Panc1 (cell line): ENCODE results near the gene FNBP1L. TPM values are rescaled to one million over a fixed set of nuclear protein-coding genes. Genes with fewer than 3 reads are reported as not detected.

Experiments used
- ATAC-seq: fragments of 200-7000 bp; cut with Tn5 transposase; 2 replicates; pipeline ENCODE4 v1.9.1; 2020; ENCODE audit warnings: mild to moderate bottlenecking, moderate library complexity
- BruUV-seq: library from RNA; stranded (reverse); fragments of 400-500 nt; replicated peaks from 2 replicates; lab custom pipeline; 2021; lab: Mats Ljungman, UMichigan
- CTCF ChIA-PET: fragments of 300-600 bp; sonication (Branson Sonifier 250); formaldehyde crosslinking; loops from one replicate; lab custom pipeline; 2022; ENCODE audit warnings: antibody characterized with exemption; lab: Charles Lee
- POLR2A ChIA-PET: fragments of 300-600 bp; sonication (Branson Sonifier 250); formaldehyde crosslinking; loops from one replicate; lab custom pipeline; 2022; ENCODE audit warnings: antibody characterized with exemption; lab: Charles Lee
- DNase-seq: peaks from one replicate; pipeline ENCODE4 v3.0.0-alpha.2; 2010; ENCODE audit warnings: low read depth, low spot score
- H3K27ac ChIP-seq: 2 replicates; pipeline ENCODE4 v1.5.1; 2011; ENCODE audit warnings: mild to moderate bottlenecking, low read length, inconsistent platforms
- H3K27me3 ChIP-seq: fragments of 200-500 bp; sonication (Bioruptor generic); 2 replicates; pipeline ENCODE4 v1.6.0; 2014; ENCODE audit warnings: low read length, inconsistent platforms; ENCODE audit not compliant: control insufficient read depth, insufficient read depth
- H3K36me3 ChIP-seq: fragments of 200-500 bp; sonication (Bioruptor generic); 2 replicates; pipeline ENCODE4 v1.5.1; 2014; ENCODE audit warnings: inconsistent platforms, mild to moderate bottlenecking, low read length, moderate library complexity; ENCODE audit not compliant: control insufficient read depth, insufficient read depth
- H3K4me1 ChIP-seq: 2 replicates; pipeline ENCODE4 v1.5.1; 2011; ENCODE audit warnings: inconsistent platforms, mild to moderate bottlenecking, low read length, moderate library complexity; ENCODE audit not compliant: control insufficient read depth, insufficient read depth
- H3K4me3 ChIP-seq, 2 experiments: 2 replicates each; pipeline ENCODE4 v1.5.1; 2011 to 2012; ENCODE audit warnings: low read depth in 2 of 2, low read length in 2 of 2, mild to moderate bottlenecking in 2 of 2, inconsistent platforms in 1 of 2, moderate library complexity in 1 of 2
- H3K9me3 ChIP-seq: fragments of 200-500 bp; sonication (Bioruptor generic); 2 replicates; pipeline ENCODE4 v1.5.1; 2014; ENCODE audit warnings: low read depth, mild to moderate bottlenecking, inconsistent platforms, low read length, moderate library complexity; ENCODE audit not compliant: control insufficient read depth, insufficient read depth
- POLR2AphosphoS5 ChIP-seq: IDR thresholded peaks from 2 replicates; pipeline ENCODE4 v1.6.1; 2012; ENCODE audit warnings: mild to moderate bottlenecking, low read depth, low read length, moderate library complexity
- SIN3A ChIP-seq: IDR thresholded peaks from 2 replicates; pipeline ENCODE4 v1.6.1; 2012; ENCODE audit warnings: low read depth, mild to moderate bottlenecking, low read length, moderate library complexity, borderline replicate concordance; ENCODE audit not compliant: insufficient read depth
- TCF7L2 ChIP-seq: IDR thresholded peaks from 2 replicates; pipeline ENCODE4 v1.6.1; 2011; ENCODE audit warnings: mild to moderate bottlenecking, low read depth, low read length, inconsistent platforms
- in situ Hi-C: cut with HindIII; loops from 2 replicates; pipeline ENCODE4 v1.10.0; 2016; ENCODE audit warnings: low sequenced_read_pairs, low pct_unique_long_range_greater_than_20kb
- intact Hi-C: fragments of 100-400 bp; cut with micrococcal nuclease; formaldehyde crosslinking; loops from one replicate; pipeline ENCODE4 v1.10.0; 2022; ENCODE audit not compliant: unreplicated experiment
- total RNA-seq: library from RNA; stranded (reverse); gene quantifications from one replicate; pipeline ENCODE4 v1.2.1, GENCODE V29; 2021; ENCODE audit not compliant: unreplicated experiment
- TF ChIP-seq, protein P1 (sequence below): fragments of 450-650 bp; IDR thresholded peaks from 2 replicates; pipeline ENCODE4 v1.5.1; 2017; ENCODE audit warnings: mild to moderate bottlenecking
- TF ChIP-seq, protein P2 (sequence below), 2 experiments: IDR thresholded peaks; 2 replicates each; pipeline ENCODE4 v1.6.1; 2011 to 2012; ENCODE audit warnings: low read depth in 2 of 2, control low read depth in 1 of 2, low read length in 1 of 2, mild to moderate bottlenecking in 1 of 2, moderate library complexity in 1 of 2; ENCODE audit not compliant: insufficient read depth in 1 of 2

Gene FNBP1L
- total RNA-seq, 1 experiment from 2014 or later, result 25.1 TPM

GRCh38 chr1:93598861-93599439 is 151.0 kb downstream of the FNBP1L start:
- Histone ChIP-seq H3K27ac (no peak overlapping the region), H3K4me3 (no peak overlapping the region), H3K4me1 (peaks cover 3% of the 10 kb centered on the region), H3K27me3 (no peaks in the 10 kb centered on the region), H3K36me3 (no peaks in the 10 kb centered on the region), H3K9me3 (no peaks in the 10 kb centered on the region)
- intact Hi-C loops, result no loop called here
- no peak for DNase-seq
- ChIA-PET CTCF (no interaction called here), POLR2A (no interaction called here)
- BruUV-seq, result no TSS peak
- TF ChIP-seq SIN3A, result no peak
- TF ChIP-seq TCF7L2, result no peak
- TF ChIP-seq POLR2AphosphoS5, result no peak
- TF ChIP-seq, protein P1, sequence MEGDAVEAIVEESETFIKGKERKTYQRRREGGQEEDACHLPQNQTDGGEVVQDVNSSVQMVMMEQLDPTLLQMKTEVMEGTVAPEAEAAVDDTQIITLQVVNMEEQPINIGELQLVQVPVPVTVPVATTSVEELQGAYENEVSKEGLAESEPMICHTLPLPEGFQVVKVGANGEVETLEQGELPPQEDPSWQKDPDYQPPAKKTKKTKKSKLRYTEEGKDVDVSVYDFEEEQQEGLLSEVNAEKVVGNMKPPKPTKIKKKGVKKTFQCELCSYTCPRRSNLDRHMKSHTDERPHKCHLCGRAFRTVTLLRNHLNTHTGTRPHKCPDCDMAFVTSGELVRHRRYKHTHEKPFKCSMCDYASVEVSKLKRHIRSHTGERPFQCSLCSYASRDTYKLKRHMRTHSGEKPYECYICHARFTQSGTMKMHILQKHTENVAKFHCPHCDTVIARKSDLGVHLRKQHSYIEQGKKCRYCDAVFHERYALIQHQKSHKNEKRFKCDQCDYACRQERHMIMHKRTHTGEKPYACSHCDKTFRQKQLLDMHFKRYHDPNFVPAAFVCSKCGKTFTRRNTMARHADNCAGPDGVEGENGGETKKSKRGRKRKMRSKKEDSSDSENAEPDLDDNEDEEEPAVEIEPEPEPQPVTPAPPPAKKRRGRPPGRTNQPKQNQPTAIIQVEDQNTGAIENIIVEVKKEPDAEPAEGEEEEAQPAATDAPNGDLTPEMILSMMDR, result no peak
- TF ChIP-seq, protein P2, sequence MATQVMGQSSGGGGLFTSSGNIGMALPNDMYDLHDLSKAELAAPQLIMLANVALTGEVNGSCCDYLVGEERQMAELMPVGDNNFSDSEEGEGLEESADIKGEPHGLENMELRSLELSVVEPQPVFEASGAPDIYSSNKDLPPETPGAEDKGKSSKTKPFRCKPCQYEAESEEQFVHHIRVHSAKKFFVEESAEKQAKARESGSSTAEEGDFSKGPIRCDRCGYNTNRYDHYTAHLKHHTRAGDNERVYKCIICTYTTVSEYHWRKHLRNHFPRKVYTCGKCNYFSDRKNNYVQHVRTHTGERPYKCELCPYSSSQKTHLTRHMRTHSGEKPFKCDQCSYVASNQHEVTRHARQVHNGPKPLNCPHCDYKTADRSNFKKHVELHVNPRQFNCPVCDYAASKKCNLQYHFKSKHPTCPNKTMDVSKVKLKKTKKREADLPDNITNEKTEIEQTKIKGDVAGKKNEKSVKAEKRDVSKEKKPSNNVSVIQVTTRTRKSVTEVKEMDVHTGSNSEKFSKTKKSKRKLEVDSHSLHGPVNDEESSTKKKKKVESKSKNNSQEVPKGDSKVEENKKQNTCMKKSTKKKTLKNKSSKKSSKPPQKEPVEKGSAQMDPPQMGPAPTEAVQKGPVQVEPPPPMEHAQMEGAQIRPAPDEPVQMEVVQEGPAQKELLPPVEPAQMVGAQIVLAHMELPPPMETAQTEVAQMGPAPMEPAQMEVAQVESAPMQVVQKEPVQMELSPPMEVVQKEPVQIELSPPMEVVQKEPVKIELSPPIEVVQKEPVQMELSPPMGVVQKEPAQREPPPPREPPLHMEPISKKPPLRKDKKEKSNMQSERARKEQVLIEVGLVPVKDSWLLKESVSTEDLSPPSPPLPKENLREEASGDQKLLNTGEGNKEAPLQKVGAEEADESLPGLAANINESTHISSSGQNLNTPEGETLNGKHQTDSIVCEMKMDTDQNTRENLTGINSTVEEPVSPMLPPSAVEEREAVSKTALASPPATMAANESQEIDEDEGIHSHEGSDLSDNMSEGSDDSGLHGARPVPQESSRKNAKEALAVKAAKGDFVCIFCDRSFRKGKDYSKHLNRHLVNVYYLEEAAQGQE (IDR thresholded peaks at IDR 0.05; ENCODE audit: insufficient read depth in 1 of 2, low read depth in 2 of 2, low read length in 1 of 2), result no peak
- no peak for ATAC-seq
- in situ Hi-C loops, result no loop called here

DNA sequence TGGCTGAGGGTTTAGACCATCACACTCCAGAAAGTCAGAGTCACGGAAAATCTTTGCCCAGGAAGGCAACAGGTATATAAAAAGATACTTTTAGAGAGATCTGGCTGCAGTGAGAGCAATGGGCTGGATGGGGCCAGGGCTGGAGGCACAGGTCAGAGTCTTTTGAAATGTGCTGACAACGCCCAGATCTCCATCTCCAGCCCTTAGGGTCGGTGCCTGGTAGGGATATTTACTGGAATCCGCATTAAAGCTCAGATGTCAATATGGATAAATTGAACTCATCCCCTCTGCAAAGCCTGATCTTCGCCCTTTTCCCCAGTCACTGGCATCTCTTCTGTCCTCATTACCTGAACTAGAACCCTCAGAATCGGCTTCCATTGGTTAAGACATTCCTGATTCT is 151.6 kb downstream of the FNBP1L start:
- BruUV-seq, result no TSS peak
- Histone ChIP-seq H3K27me3 (no peaks in the 10 kb centered on the region), H3K36me3 (no peaks in the 10 kb centered on the region), H3K9me3 (no peaks in the 10 kb centered on the region), H3K27ac (no peak overlapping the region), H3K4me1 (peaks cover 5% of the 10 kb centered on the region), H3K4me3 (no peak overlapping the region)
- DNase-seq (no peak), ATAC-seq (no peak)
- intact Hi-C loops (no loop called here), in situ Hi-C loops (no loop called here)
- CTCF ChIA-PET, result no interaction called here
- POLR2A ChIA-PET, result no interaction called here
- TF ChIP-seq, protein P2 (IDR thresholded peaks at IDR 0.05; ENCODE audit: insufficient read depth in 1 of 2, low read depth in 2 of 2, low read length in 1 of 2), result no peak
- TF ChIP-seq SIN3A (no peak), TCF7L2 (no peak), POLR2AphosphoS5 (no peak)
- TF ChIP-seq, protein P1, result no peak
